GM21526 (cell line): ENCODE measurements around the gene RAB7B.

ENCODE experiments used
- ATAC-seq: cut with Tn5 transposase; IDR thresholded peaks from one replicate; pipeline ENCODE4 v1.9.1; 2021; ENCODE audit warnings: moderate library complexity; ENCODE audit not compliant: unreplicated experiment, low FRiP score

The RAB7B gene

GRCh38 chr1:205930799-205931281, 72.4 kb downstream of the RAB7B start:
- no peak for ATAC-seq

- ATAC-seq, result no peak
Measured at GRCh38 chr1:205930195-205930577, 73.0 kb downstream of the RAB7B start.

GRCh38 chr1:205929496-205930194, 73.5 kb downstream of the RAB7B start:
- ATAC-seq, result no peak

GRCh38 chr1:205928317-205928716, 74.9 kb downstream of the RAB7B start:
- no peak for ATAC-seq

- ATAC-seq, result no peak
Measured at GRCh38 chr1:205927676-205928075, 75.5 kb downstream of the RAB7B start.

GRCh38 chr1:205927247-205927646, 75.9 kb downstream of the RAB7B start:
- ATAC-seq, result no peak
